ENCODE results near the gene COQ3. TPM values are rescaled to one million over a fixed set of nuclear protein-coding genes. Genes with fewer than 3 reads are reported as not detected.

COQ3 gene
- 1 to 10 TPM; 5.9 to 6.7 TPM for total RNA-seq

GRCh38 chr6:99393698-99394531, at the start of gene COQ3:
TSS of gene COQ3 (minus strand) at chr6:99394195. CDS start at chr6:99394179, 16 bp downstream.

GRCh38 chr6:99424761-99425646, 31.0 kb upstream of the COQ3 start, which contains the start of gene PNISR:
TSS of gene PNISR (minus strand) at chr6:99425308. CDS start at chr6:99414659, 10,649 bp downstream.

GRCh38 chr6:99349171-99350141, 44.5 kb downstream of the COQ3 start, which contains the start of gene FAXC:
TSS of gene FAXC (minus strand) at chr6:99349674. CDS start at chr6:99349372, 302 bp downstream.

Other genes starting within 250 kb of the COQ3 start
- not detected for gene FAXC, start 44.5 kb downstream of the COQ3 start, total RNA-seq
- 100 to 1,000 TPM; 148 to 159 TPM for gene PNISR, start 31.1 kb upstream of the COQ3 start, total RNA-seq
- 1 to 10 TPM; 5.2 to 6.1 TPM for gene USP45, start 121.2 kb upstream of the COQ3 start, total RNA-seq
- gene CCNC, start 174.5 kb upstream of the COQ3 start, total RNA-seq: 10 to 100 TPM; 39.4 to 39.5 TPM
- not detected for gene PRDM13, start 212.6 kb upstream of the COQ3 start, total RNA-seq